ENCODE data around the gene EDDM13.
"Not testable (repeated sequence)": the region's sequence is repeated elsewhere in the genome, so short reads cannot be mapped to it uniquely, and the experiment has no call there.

The EDDM13 gene

GRCh38 chr19:56319991-56320390 lies 47.4 kb downstream of the EDDM13 start:
- in situ Hi-C loops (cut with HindIII; ENCODE audit: low sequenced_read_pairs) = no loop called here
- no peak overlapping the region for H3K4me3 ChIP-seq (ENCODE audit: low read depth, low read length)
- no peak for DNase-seq (ENCODE audit: low read depth)
- TF ChIP-seq, protein P1, sequence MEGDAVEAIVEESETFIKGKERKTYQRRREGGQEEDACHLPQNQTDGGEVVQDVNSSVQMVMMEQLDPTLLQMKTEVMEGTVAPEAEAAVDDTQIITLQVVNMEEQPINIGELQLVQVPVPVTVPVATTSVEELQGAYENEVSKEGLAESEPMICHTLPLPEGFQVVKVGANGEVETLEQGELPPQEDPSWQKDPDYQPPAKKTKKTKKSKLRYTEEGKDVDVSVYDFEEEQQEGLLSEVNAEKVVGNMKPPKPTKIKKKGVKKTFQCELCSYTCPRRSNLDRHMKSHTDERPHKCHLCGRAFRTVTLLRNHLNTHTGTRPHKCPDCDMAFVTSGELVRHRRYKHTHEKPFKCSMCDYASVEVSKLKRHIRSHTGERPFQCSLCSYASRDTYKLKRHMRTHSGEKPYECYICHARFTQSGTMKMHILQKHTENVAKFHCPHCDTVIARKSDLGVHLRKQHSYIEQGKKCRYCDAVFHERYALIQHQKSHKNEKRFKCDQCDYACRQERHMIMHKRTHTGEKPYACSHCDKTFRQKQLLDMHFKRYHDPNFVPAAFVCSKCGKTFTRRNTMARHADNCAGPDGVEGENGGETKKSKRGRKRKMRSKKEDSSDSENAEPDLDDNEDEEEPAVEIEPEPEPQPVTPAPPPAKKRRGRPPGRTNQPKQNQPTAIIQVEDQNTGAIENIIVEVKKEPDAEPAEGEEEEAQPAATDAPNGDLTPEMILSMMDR (IDR thresholded peaks at IDR 0.05; ENCODE audit: low read depth, low read length, missing control alignments) = no peak

- no peak overlapping the region for H3K4me3 ChIP-seq (ENCODE audit: low read depth, low read length)
- TF ChIP-seq, protein P1 (IDR thresholded peaks at IDR 0.05; ENCODE audit: low read depth, low read length, missing control alignments) = no peak
- DNase-seq (ENCODE audit: low read depth) = no peak
- in situ Hi-C loops (cut with HindIII; ENCODE audit: low sequenced_read_pairs) = no loop called here
Observed at GRCh38 chr19:56321254-56321988, 48.9 kb downstream of the EDDM13 start.

- in situ Hi-C loops (cut with HindIII; ENCODE audit: low sequenced_read_pairs) = no loop called here
- no peak overlapping the region for H3K4me3 ChIP-seq (ENCODE audit: low read depth, low read length)
- DNase-seq (ENCODE audit: low read depth) = no peak
- TF ChIP-seq, protein P1 (IDR thresholded peaks at IDR 0.05; ENCODE audit: low read depth, low read length, missing control alignments) = no peak
Observed at GRCh38 chr19:56321989-56322440, 49.5 kb downstream of the EDDM13 start.

- in situ Hi-C loops (cut with HindIII; ENCODE audit: low sequenced_read_pairs) = no loop called here
- TF ChIP-seq, protein P1 (IDR thresholded peaks at IDR 0.05; ENCODE audit: low read depth, low read length, missing control alignments) = no peak
- no peak overlapping the region for H3K4me3 ChIP-seq (ENCODE audit: low read depth, low read length)
- DNase-seq (ENCODE audit: low read depth) = no peak
Observed at GRCh38 chr19:56324436-56324835, 51.9 kb downstream of the EDDM13 start.

DNA sequence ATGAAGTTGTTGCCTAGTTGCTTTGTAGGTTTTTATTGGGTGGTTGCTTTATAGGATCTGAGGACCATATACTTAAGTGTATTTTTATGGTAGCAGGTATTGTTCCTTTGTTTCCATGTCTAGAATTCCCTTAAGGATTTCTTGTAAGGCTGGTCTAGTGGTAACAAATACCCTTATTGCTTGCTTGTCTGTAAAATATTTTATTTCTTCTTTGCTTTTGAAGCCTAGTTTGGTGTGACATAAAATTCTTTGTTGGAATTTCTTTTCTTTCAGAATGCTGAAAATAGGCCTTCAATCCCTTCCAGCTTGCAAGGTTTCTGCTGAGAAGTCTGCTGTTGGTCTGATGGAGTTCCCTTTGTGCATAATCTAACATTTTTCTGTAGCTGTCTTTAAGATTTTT lies 60.1 kb downstream of the EDDM13 start:
- in situ Hi-C loops (cut with HindIII; ENCODE audit: low sequenced_read_pairs) = no loop called here

GRCh38 chr19:56333506-56333905 lies 61.0 kb downstream of the EDDM13 start:
- TF ChIP-seq, protein P1 (IDR thresholded peaks at IDR 0.05; ENCODE audit: low read depth, low read length, missing control alignments) = peak; percentile 66
- peak; percentile 31 for DNase-seq (ENCODE audit: low read depth)
- H3K4me3 ChIP-seq (ENCODE audit: low read depth, low read length) = no peak overlapping the region
- in situ Hi-C loops (cut with HindIII; ENCODE audit: low sequenced_read_pairs) = no loop called here

More for the DNA sequence above, 60.1 kb downstream of the EDDM13 start:
- TF ChIP-seq, protein P1 (IDR thresholded peaks at IDR 0.05; ENCODE audit: low read depth, low read length, missing control alignments) = no peak
- no peak for DNase-seq (ENCODE audit: low read depth)
- no peak overlapping the region for H3K4me3 ChIP-seq (ENCODE audit: low read depth, low read length)

- H3K4me3 ChIP-seq (ENCODE audit: low read depth, low read length); in situ Hi-C loops (cut with HindIII; ENCODE audit: low sequenced_read_pairs); DNase-seq (ENCODE audit: low read depth): not testable (repeated sequence)
Observed at GRCh38 chr19:56335371-56335770, 62.8 kb downstream of the EDDM13 start.

DNA sequence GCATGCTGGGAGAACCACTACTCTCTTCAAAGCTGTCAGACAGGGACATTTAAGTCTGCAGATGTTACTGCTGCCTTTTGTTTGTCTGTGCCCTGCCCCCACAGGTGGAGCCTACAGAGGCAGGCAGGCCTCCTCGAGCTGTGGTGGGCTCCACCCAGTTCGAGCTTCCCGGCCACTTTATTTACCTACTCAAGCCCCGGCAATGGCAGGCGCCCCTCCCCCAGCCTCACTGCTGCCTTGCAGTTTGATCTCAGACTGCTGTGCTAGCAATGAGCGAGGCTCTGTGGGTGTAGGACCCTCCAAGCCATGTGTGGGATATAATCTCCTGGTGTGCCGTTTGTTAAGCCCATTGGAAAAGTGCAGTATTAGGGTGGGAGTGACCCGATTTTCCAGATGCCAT lies 64.5 kb downstream of the EDDM13 start:
- H3K4me3 ChIP-seq (ENCODE audit: low read depth, low read length); DNase-seq (ENCODE audit: low read depth); in situ Hi-C loops (cut with HindIII; ENCODE audit: low sequenced_read_pairs): not testable (repeated sequence)

DNA sequence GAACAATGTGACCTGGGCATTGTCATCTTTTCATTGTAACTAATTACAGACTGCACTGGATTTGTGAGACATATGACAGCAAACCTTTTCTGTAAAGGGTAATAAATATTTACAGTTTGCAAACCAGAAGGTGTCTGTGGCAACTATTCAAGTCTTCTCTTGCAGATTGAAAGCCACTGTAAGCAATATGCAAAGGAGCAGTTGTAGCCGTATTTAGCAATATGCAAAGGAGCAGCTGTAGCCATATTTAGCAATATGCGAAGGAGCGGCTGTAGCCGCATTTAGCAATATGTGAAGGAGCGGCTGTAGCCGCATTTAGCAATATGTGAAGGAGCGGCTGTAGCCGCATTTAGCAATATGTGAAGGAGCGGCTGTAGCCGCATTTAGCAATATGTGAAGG lies 66.5 kb downstream of the EDDM13 start:
- in situ Hi-C loops (cut with HindIII; ENCODE audit: low sequenced_read_pairs) = not testable (repeated sequence)

More for the DNA sequence above, 66.5 kb downstream of the EDDM13 start:
- not testable (repeated sequence) for DNase-seq (ENCODE audit: low read depth); H3K4me3 ChIP-seq (ENCODE audit: low read depth, low read length)

All from astrocyte of the cerebellum (primary cell).